Nephron progenitor cell (in vitro differentiated cells): ENCODE data around the gene ATP11A.

Source experiments
- DNase-seq: peaks from one replicate; pipeline ENCODE4 v3.0.0; 2021
- H3K27ac Mint-ChIP-seq: 2 replicates; pipeline ENCODE4 v1.8.0; 2021; ENCODE audit warnings: mild to moderate bottlenecking, moderate library complexity, mixed read lengths
- H3K27me3 Mint-ChIP-seq: 2 replicates; pipeline ENCODE4 v1.8.0; 2021; ENCODE audit warnings: mild to moderate bottlenecking, low read depth, mixed read lengths; ENCODE audit not compliant: poor library complexity
- H3K36me3 Mint-ChIP-seq: 2 replicates; pipeline ENCODE4 v1.8.0; 2021; ENCODE audit warnings: low read depth, mixed read lengths
- H3K4me1 Mint-ChIP-seq: 2 replicates; pipeline ENCODE4 v1.8.0; 2021; ENCODE audit warnings: mixed read lengths
- H3K4me3 Mint-ChIP-seq: 2 replicates; pipeline ENCODE4 v1.8.0; 2021; ENCODE audit warnings: mild to moderate bottlenecking, moderate library complexity, mixed read lengths
- H3K9me3 Mint-ChIP-seq: 2 replicates; pipeline ENCODE4 v1.8.0; 2021; ENCODE audit warnings: mild to moderate bottlenecking, moderate library complexity, mixed read lengths
- TF ChIP-seq, protein P1 (sequence below): fragments of 200-600 bp; sonication (generic); IDR thresholded peaks from 2 replicates; pipeline ENCODE4 v1.5.0; 2021; ENCODE audit warnings: antibody characterized with exemption

ATP11A gene

DNA sequence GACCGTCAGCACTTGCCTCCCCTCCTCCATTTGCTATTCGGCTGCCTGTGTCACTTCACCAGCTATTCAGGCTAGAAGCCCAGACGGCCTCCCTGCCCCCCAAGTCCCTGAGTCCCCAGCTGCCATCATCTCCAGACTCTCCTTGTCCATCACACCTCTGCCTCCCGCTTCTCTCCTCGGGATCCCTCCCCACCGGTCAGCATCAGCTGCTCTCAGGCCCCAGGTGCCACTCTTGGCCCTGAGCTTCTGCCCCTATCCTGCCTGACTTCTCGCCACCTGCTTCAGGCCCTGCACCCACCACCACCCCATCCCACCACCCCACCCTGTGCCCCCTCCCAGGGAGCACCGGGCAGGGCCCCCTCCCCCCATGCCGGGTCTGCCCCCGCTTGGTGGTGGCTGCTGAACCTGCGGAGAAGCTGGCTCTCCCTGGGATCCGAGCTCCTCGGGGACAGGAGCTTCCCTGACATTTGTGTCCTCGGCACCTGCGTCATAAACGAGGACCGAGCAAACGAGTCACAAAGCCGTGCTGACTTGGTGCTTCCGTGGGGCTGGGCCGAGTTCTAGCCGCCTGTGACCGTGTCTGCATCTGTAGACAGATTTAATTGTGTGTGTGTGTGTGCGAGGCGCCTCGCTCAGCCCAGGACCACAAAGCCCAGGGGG lies 208.9 kb downstream of the ATP11A start:
- Mint-ChIP-seq H3K4me1 (peaks cover 62% of the 10 kb centered on the region), H3K4me3 (no peak overlapping the region), H3K27ac (no peak overlapping the region), H3K9me3 (no peaks in the 10 kb centered on the region), H3K36me3 (peaks cover 26% of the 10 kb centered on the region), H3K27me3 (peaks cover 31% of the 10 kb centered on the region)
- no peak for DNase-seq
- TF ChIP-seq, protein P1, sequence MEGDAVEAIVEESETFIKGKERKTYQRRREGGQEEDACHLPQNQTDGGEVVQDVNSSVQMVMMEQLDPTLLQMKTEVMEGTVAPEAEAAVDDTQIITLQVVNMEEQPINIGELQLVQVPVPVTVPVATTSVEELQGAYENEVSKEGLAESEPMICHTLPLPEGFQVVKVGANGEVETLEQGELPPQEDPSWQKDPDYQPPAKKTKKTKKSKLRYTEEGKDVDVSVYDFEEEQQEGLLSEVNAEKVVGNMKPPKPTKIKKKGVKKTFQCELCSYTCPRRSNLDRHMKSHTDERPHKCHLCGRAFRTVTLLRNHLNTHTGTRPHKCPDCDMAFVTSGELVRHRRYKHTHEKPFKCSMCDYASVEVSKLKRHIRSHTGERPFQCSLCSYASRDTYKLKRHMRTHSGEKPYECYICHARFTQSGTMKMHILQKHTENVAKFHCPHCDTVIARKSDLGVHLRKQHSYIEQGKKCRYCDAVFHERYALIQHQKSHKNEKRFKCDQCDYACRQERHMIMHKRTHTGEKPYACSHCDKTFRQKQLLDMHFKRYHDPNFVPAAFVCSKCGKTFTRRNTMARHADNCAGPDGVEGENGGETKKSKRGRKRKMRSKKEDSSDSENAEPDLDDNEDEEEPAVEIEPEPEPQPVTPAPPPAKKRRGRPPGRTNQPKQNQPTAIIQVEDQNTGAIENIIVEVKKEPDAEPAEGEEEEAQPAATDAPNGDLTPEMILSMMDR = no peak

DNA sequence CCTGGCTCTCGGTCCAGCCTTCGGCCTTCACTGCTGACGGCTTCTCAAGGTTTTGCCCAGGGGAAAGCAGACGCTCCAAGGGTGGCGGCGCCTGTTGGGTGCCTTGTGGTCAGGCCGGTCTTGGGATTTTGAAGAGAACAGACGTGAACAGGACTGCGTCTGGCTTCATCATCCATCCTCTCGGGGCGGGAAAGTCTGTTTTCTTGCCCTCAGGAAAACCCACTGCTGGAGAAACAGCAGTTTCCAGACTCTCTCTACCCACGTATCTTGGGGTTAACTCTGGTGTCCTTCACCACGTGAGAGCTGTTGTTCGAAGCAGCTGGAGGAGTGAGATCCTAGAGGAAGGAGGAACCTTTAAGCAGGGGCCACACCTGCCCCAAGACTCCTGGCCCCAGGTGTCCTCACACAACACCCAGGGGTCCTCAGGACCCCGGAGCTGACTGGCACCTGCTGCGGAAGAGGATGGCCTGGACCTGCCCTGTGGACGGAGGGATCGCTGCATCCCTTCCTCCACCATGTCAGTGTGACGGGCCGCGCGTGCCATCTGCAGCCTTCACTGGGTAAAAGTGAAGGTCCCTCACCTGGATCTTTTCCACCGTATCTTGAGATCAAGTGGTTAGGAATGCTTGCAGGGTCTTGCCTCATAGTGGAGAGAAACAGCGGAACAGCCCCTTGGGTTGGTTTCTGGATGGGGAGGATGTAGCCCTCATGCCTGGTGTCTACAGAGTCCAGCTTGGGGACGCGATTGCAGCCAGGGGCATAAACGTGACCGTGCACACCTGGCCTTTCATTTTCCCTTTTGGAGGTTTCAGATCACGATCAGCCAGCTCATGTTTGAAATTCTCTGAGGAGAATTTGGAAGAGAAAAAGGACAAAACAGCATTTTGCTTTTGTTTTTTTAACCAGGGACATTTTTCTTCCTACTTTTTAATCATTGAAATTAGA lies 209.7 kb downstream of the ATP11A start:
- TF ChIP-seq, protein P1 = no peak
- DNase-seq = no peak
- Mint-ChIP-seq H3K27me3 (peaks cover 31% of the 10 kb centered on the region), H3K9me3 (no peaks in the 10 kb centered on the region), H3K36me3 (peaks cover 28% of the 10 kb centered on the region), H3K4me3 (no peak overlapping the region), H3K27ac (no peak overlapping the region), H3K4me1 (peaks cover 62% of the 10 kb centered on the region)

DNA sequence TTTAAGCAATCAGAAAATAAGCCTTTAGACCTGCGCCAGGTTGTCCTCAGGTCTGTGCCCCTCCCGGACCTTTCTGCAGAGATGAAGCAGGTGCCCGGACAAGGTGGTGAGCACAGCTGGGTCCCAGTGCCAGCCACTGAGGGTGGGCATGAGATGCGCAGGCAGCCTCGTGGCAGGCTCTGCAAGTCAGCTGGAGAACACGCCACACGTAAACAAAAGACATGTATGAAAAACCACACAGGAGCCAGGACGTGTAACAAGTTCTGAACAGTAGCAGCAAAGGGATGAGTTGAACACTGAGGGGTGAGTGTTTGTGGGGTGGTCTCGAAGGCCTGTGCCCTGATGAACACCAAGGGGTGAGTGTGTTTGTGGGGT lies 210.4 kb downstream of the ATP11A start:
- no peak for DNase-seq
- H3K4me1 Mint-ChIP-seq = peaks cover 65% of the 10 kb centered on the region
- peaks cover 5% of the 10 kb centered on the region for H3K9me3 Mint-ChIP-seq
- peaks cover 35% of the 10 kb centered on the region for H3K27me3 Mint-ChIP-seq
- H3K4me3 Mint-ChIP-seq = no peak overlapping the region
- H3K36me3 Mint-ChIP-seq = peaks cover 35% of the 10 kb centered on the region
- TF ChIP-seq, protein P1 = no peak
- H3K27ac Mint-ChIP-seq = no peak overlapping the region

DNA sequence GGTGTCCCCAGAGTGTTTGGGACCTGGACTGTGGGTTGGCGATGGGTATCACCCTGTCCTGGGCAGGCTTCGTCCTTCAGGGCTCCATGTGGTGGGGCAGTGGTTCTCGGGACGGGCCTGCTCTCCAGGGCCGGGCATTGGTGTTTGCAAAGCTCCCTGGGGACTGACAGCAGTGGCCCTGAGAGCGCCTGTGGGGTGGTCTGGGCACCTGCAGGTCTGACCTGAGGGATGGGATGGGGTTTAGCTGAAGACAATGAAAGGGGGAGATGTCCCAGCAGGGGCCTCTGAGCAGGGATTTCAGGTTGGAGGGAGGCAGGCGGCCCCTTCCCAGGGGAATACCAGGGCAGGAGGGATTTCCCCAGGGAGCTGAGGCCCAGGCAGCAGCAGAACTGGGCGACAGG lies 210.9 kb downstream of the ATP11A start:
- H3K4me1 Mint-ChIP-seq = peaks cover 64% of the 10 kb centered on the region
- TF ChIP-seq, protein P1 = no peak
- no peak overlapping the region for H3K4me3 Mint-ChIP-seq
- H3K27ac Mint-ChIP-seq = no peak overlapping the region
- no peak for DNase-seq
- H3K36me3 Mint-ChIP-seq = peaks cover 40% of the 10 kb centered on the region
- peaks cover 35% of the 10 kb centered on the region for H3K27me3 Mint-ChIP-seq
- peaks cover 10% of the 10 kb centered on the region for H3K9me3 Mint-ChIP-seq

DNA sequence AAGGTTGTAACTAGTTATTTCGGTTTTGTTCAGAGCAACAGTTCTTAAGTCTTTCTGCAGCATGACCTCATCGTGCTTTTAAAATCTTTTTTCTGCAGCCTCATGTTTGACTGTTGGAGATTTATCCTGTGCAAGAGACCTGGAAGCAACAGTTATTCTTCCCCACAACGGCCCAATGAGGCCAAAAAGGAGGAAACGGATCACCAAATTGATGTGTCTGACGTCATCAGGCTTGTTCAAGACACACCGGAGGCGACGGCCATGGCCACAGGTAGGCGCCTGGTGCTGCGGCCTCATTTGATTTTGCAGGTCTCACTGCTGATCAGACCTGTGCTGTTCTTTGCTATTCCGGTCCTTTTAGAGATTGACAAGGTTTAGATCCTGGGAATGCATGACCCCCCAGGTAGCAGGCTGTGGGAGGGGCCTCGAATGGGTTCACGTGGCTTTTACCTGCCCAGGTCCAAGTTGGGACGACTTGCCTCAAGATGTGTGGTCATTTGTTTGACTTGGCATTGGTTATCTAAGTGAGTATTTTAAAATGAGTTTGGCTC lies 212.3 kb downstream of the ATP11A start:
- no peak for DNase-seq
- H3K9me3 Mint-ChIP-seq = peaks cover 17% of the 10 kb centered on the region
- TF ChIP-seq, protein P1 = no peak
- H3K4me1 Mint-ChIP-seq = peaks cover 71% of the 10 kb centered on the region
- H3K27ac Mint-ChIP-seq = no peak overlapping the region
- H3K4me3 Mint-ChIP-seq = no peak overlapping the region
- peaks cover 48% of the 10 kb centered on the region for H3K36me3 Mint-ChIP-seq
- peaks cover 42% of the 10 kb centered on the region for H3K27me3 Mint-ChIP-seq
